HG02938 (cell line): ENCODE measurements around the gene KIF9.
"Not testable (repeated sequence)": the region's sequence is repeated elsewhere in the genome, so short reads cannot be mapped to it uniquely, and the experiment has no call there.

ENCODE experiments used
- ATAC-seq: cut with Tn5 transposase; IDR thresholded peaks from one replicate; pipeline ENCODE4 v1.9.1; 2021; ENCODE audit warnings: mild to moderate bottlenecking, moderate library complexity; ENCODE audit not compliant: unreplicated experiment

Gene KIF9

DNA sequence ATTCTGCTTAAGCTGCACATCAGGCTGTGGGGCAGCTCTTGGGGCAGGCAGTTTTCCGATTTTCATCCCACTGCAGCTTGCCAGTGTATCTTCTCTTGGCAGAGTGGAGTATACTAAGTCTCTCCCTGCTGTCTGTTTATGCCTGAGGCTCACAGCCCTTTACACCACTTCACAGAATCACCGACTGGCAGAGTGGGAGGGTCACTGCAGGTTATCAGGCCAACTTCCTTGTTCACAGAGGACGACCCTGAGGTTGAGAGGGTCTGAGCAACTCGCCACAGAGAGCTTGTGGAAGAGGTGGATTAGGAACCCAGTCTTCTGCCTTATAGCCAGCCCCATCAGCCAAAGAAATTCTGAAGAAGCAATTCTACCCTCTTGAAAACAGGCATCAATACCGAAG, 30.9 kb downstream of the KIF9 start:
- no peak for ATAC-seq

DNA sequence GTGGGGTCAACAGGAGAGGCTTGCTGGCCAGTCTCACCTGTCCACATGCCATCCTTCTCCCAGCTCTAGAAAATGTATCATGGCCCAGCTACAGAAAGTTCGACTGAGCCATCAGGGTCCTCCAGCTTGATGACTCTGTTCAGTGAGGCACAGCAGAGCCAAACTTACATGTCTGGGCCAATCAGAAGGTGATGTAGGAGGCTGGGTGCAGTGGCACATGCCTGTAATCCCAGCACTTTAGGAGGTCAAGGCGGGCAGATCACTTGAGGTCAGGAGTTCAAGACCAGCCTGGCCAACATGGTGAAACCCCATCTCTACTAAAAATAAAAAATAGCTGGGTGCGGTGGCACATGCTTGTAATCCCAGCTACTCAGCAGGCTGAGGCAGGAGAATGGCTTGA, 31.5 kb downstream of the KIF9 start:
- ATAC-seq = not testable (repeated sequence)

DNA sequence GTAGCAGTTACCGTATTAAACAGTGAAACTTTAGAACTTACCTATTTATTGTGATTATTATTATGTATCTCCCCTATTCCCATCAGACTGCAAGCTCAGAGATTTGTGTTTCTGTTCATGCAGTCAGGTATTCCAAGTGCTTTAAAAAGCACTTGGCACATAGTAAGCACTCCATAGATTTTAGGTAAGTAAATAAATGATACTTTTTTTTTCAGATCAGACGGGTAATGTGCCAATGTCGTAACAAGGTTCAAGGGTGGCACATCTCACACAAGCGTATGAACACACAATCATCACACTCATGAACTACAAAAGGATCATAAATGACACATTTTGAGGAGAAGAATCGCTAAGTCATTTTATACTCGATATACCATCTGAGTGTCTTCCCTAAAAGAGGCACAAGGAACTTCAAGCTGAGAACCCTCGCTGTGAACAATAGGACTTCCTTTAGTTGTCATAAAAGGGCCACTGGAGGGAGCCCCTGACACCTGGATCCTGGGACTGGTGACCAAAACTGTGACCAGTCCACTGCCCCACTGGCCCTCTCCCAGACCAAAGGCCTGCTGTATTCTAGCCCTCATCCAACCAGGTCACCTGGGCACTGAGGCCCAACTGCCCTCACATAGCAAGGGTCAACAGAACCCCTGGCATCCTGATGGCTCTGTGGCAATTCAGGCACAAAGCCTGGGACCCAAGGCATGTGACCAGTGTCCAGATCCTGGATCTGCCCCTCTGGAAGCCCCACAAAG, 32.1 kb downstream of the KIF9 start:
- no peak for ATAC-seq

DNA sequence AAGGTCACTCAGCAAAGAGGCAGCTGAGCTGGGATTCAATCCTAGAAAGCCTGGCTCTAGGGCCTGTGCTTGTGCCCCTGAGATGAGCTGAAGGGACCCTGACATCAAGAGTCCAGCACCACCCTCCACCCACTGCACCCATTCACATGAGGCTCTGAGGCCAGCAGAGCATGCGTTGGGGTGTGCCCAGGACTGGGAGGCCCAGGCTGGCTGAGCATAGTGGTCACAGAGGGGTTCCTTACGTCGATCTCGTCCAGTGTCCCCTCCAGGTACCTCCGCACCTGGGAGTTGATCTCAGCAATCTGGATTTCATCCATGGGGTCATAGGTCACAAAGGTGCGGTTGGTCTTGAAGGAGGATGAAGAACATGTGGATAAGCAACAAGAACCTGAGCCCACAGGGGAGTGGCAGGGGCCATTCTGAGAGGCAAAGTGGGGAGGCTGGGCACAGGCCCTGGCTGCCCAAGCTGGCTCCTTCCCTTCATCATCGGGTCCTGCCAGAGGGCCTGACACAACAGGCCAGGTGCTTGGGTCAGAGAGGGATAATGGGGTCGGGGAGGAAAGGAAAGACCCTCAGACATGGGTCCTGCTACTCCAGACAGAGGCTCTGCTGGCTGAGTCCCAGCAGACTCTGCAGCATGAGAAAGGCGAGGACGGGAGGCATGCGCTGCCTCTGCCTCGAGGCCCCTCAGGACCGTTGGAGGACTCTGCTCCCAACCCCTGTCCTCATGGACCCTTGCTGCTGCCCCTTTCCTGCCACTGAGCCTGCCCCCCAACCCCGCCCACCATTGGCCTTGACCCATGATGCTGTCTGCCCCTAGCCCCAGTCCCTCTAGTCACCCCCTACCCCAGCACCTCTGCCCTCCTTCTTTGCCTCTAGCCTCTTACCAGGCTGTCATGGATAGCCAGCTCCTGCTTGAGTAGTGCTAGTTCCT, 35.2 kb downstream of the KIF9 start:
- ATAC-seq = no peak

DNA sequence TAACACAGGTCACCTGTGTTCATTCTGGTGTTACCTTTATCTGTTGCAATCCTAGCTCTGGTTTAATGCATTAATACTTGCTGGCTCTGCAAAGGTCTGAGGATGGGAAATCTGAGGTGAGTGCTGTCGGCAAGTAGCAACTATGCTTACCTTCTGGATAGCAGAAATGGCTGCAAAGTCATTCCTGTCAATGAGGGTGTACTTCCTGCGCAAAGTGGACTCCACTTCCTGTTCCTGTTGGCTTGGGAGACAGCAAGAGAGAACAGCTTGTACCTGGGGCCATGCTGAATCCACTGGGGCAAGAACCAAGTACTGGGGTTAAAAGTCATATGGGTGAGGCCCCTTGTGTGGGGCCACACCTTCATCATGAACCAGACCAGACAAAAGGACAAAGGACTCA, 37.3 kb downstream of the KIF9 start:
- no peak for ATAC-seq

DNA sequence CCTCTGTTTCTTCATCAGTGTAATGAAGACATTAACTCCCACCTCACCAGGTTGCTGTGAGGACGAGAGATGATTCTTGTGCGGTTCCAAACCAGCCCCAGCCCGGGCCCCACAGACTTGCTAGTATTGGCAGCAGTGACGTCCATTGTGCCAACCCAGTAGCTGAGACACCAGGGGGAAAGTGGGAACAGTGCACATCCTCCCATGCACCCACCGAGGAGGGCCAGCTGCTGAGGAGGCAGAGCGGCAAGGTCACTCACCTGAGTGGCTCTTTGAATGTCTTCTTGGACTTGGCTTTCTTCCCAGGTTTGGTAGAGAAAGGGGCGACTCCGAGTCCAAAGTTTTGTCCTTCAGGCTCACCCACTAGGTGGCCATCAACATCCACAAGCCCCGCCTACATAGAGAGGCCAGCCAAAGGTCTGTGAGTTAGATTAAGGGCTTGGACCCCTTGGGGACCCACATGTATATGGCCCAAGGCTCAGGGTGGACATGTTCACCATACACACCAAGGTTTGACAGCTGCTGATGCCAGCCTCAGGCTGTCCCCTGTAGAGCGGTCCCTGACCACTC, 38.0 kb downstream of the KIF9 start:
- no peak for ATAC-seq

DNA sequence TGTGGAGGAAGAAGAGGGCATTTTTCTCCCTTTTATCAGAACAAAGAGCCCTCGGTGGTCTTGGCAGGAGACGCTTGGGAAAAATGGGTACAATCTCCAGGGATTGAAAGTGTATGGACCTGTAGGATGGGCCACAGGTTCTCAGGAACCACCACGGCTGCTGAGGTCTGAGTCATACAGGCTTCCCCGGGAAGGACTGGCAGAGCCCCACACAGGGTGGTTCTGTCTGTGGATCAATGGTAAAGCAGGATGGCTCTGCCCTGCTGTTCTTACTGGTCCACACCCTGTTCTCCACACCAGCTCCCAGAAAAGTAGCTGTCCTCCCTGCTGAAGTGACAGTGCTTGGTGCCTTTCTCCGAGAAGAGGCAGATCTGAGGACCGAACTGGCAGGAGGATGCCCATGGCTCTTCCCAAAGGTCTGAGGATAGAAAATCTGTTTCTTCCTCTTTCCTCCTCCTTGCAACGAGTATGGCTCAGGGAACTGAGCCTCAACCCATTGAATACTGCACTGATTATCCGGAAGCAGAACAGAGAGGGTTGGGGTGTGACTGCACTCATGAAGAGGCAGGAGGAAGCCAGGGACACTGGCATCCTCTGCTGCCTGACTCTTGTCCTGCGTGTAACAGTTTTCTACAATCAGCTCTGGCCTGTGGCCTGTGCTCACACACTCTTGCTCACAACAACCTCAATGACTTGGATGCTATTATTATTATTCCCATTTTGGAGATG, 39.0 kb downstream of the KIF9 start:
- no peak for ATAC-seq

DNA sequence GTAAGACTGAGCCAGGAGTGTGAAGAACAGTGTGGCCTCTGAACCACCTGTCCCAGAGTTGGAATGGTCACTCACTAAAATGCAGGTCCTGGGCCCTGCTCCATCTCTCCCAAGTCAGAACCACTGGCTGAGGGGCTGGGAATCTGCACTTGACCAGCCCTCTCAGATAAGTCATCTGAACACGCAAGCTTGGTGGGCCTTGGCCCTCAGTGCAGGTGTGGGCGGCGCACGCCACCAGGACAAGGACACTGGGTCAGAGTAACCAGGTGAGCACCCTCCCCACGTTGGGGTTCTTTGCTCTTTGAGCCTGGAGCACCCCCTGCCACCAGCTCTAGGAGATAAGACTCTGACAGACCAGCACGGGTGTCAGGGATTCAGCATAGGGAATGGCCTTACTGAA, 42.7 kb downstream of the KIF9 start:
- ATAC-seq = no peak

DNA sequence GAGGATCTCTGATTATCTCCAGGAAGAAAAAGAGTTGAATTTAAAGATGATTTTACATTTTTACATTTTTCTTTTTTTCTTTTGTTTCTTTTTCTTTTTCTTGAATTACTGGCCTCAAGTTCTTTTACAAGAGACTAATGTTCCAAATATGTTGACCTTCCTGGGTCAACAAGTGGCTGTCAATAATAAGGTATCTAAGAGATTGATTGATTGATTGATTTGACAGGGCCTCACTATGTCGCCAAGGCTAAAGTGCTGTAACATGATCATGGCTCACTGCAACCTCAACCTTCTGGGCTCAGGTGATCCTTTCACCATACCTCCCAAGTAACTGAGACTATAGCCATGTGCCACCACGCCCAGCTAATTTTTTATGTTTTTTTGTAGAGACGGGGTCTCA, 44.6 kb downstream of the KIF9 start:
- no peak for ATAC-seq

DNA sequence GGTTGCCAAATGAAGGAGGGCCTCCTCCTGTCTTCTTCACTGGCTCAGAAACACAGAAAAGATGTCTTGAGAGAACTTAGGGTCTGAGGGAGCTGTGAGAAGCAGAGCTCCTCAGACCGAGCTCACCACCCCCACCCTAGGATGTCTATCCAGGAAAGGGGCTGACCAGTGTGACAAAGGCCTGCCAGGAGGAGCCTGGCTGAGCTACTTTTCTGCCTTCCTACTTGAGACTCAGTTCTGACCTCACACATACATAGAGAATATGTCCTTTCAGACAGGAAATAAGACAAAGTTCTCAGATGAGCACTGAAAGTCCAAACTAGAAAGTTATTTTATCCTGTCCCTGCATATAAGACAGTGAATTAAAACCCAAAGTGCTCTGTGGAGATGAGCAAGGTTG, 54.5 kb downstream of the KIF9 start:
- ATAC-seq = peak; percentile 55

DNA sequence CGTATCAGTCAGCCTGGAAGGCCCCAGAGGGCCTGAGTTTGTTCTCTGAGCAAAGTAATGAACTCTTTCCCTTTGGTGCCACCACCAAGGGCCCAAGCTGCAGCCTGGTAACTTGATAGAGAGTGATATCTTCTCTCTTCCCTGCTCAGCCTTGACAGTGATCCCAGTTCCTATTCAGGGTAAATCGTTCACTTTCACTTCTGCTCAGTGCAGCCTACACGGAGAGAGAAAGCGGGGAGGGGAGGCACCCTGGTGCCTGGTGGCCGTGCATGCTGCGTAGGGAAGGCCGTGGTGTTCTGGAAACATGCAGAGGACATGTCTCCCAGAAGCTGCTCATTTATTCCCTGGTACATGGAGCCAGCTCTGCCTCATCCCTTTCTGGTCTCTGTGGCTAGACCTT, 54.9 kb downstream of the KIF9 start:
- ATAC-seq = peak; percentile 46

DNA sequence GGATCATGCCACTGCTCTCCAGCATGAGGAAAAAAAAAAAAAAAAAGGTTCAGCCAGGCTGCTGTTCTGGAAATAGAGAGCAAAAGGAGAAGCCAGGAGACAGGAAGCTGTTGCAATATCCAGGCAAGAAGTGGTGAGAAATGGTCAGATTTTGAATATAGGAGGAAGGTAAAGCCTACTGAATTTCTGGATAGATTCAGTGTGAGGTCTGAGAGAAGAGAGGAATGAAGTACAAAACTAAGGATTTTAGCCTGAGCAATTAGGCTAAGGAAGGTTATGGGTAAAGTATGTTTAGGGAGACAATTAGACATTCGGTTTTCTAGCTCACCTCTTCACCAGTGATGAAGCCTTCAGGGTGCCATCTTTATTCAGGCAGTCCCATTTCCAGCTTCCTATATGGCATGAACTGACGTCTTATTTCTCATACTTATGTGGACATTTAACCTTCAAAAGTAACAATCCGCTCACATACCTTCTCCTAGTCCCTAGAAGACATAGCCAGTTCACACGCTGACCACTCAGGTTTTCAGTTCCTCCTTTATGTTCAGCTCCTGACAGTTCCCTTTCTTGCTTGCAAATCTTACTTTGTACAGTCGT, 57.2 kb downstream of the KIF9 start:
- no peak for ATAC-seq

DNA sequence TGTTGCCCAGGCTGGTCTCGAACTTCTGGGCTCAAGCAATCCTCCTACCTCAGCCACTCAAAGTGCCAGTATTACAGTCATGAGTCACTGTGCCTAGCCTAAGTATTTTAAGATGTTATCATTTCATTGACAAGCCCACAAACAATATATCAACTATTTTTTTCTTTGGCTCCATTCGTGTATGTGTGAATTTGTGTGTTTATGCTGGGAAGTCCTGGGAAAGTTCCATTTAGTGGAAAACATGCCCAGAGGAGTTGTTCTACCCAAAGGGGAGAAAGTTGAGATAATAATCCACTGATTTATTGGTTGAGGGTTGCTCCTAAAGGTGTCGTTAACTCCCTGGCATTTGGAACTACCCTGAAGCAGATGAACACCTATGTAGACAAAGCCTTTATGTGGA, 58.8 kb downstream of the KIF9 start:
- ATAC-seq = no peak

DNA sequence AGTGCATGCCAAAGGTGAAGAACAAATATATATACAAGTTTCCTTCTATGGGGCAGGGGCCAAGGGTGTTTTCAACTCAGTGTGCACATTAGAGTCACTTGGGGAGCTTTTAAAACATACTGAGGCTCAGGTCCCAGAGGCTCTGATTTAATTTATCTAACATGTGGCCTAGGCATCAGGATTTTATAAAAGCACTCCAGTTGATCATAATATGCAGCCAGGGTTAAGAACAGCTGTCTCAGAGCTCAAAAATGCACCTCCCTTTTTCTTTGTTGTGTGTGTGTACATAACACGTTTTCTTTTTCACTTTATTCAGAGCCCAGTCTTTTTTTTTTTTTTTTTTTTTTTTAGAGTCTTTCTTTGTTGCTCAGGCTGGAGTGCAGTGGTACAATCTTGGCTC, 60.8 kb downstream of the KIF9 start:
- ATAC-seq = no peak

DNA sequence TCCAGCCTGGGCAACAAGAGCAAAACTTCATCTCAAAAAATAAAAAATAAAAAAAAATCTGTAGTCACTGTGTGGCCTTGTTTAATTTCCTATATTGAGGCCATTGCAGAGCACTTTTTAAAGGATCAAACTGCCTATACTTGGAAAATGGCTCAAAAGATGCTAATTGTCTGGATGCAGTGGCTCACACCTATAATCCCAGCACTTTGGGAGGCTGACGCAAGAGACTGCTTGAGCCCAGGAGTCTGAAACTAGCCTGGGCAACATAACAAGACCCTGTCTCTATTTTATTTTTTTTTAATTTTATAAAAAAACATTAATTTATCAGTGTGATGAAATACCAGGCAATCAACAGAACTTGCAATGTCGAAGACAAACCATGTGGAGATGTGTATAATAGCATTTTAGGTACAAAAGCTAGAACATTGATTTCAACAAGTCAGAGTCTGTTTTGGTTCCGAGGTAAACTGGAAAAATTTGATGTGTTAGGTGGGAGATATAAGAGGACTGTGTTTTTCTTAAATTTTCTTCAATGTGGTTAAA, 71.7 kb downstream of the KIF9 start:
- ATAC-seq = no peak

DNA sequence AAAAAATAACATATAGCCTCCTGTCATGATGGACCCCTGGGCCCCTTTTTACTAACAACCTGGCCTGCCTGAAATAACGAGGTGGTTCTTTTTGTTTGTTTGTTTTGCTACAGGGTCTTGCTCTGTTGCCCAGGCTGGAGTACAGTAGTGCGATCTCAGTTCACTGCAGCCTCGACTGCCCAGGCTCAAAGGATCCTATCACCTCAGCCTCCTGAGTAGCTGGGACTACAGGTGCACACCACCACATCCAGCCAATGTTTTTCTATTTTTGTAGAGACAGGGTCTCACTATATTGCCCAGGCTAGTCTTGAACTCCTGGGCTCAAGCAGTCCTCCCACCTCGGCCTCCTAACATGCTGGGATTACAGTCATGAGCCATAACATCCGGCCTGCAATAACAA, 76.6 kb downstream of the KIF9 start:
- not testable (repeated sequence) for ATAC-seq

DNA sequence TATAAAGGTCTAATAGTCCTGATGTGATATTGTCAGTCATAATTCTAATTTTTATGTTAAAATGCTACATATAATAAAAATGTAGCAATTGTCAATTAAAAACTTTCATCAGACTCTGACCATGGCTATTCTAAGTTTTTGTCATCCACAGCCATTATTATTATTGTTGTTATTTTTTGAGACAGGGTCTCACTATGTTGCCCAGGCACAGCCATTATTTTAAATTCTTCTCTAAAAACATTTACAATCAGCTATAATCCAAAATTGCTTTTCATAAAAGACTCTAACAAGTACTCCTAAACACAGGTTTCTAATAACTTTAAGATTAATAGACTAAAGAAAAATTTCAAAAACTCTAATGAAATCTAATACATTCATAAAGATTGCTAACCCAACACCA, 77.7 kb downstream of the KIF9 start:
- ATAC-seq = no peak

DNA sequence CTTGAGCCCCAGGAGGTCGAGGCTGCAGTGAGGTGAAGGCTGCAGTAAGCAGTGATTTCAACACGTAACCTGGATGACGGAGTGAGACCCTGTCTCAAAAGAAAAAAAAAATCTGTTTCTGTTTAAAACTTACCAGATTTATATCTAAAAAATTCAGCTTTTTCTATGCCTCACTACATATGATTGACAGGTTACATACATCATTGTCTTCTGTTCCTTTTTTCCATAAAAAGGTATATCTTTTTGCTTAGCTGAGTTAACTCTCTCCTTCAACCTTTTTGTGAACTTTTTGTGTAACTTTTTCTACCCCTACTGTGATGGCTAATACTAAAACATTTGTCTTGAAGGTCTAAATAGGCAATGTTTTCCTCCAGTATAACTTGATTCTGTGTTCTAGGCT, 80.1 kb downstream of the KIF9 start:
- no peak for ATAC-seq

DNA sequence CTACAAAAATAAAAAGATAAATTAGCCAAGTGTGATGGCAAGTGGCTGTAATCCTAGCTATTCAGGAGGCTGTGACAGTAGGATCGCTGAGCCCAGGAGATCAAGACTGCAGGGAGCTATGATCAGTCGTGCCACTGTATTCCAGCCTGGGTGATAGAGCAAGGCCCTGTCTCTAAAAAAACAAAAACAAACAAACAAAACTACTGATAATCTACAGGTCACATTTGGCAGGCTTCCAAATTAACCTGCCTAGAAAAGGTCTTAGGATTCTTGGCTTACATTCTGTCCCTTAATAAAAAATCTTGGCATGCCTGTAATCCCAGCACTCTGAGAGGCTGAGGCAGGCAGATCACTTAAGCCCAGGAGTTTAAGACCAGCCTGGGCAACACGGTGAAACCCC, 85.3 kb downstream of the KIF9 start:
- no peak for ATAC-seq

DNA sequence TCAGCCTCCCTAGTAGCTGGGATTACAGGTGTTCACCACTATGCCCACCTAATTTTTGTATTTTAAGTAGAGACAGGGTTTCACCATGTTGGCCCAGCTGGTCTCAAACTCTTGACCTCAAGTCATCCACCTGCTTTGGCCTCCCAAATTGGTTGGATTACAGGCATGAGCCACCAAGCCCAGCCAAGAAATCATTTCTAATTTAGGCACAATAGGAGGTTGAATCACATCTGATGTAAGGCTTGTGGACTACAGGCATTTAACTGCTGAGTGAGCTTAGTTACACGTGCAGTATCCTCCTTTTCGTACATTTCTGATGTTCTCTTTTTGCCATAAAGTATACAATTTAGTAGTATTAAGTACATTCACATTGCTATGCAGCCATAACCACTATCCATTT, 87.6 kb downstream of the KIF9 start:
- ATAC-seq = no peak
